Heart left ventricle (tissue), 16 donors: ENCODE data around the gene VWA3B. TPM values are rescaled to one million over a fixed set of nuclear protein-coding genes. Genes with fewer than 3 reads are reported as not detected.

Experiments
- ATAC-seq, 4 donors: fragments of 200-7000 bp; cut with Tn5 transposase; one replicate each; pipeline ENCODE4 v1.9.1; 2020 to 2022; ENCODE audit warnings: moderate library complexity in 4 of 4, mild to moderate bottlenecking in 3 of 4, moderate number of reproducible peaks in 1 of 4
- DNase-seq, 5 donors: peaks; one replicate each; pipeline ENCODE4 v3.0.0-alpha.2; 2020
- H3K27ac ChIP-seq, 12 donors: fragments of 200-600 bp; sonication (generic) in 4 of 12; one replicate each; pipeline versions ENCODE4 v1.5.0 to v1.8.0; 2016 to 2022; ENCODE audit warnings: mild to moderate bottlenecking in 2 of 12
- H3K27me3 ChIP-seq, 9 donors: fragments of 200-600 bp; sonication (generic) in 2 of 9; one replicate each; pipeline versions ENCODE4 v1.5.1 to v1.8.0; 2016 to 2022; ENCODE audit warnings: mild to moderate bottlenecking in 3 of 9
- H3K36me3 ChIP-seq, 9 donors: fragments of 200-600 bp; sonication (generic) in 2 of 9; one replicate each; pipeline versions ENCODE4 v1.5.0 to v1.8.0; 2018 to 2022; ENCODE audit warnings: mild to moderate bottlenecking in 2 of 9
- H3K4me1 ChIP-seq, 12 donors: fragments of 200-600 bp; sonication (generic) in 4 of 12; one replicate each; pipeline versions ENCODE4 v1.5.0 to v1.8.0; 2016 to 2022; ENCODE audit warnings: mild to moderate bottlenecking in 3 of 12
- H3K4me3 ChIP-seq, 12 donors: fragments of 200-600 bp; sonication (generic) in 4 of 12; one replicate each; pipeline versions ENCODE4 v1.5.0 to v1.8.0; 2017 to 2022; ENCODE audit warnings: mild to moderate bottlenecking in 9 of 12, moderate library complexity in 4 of 12
- H3K9me3 ChIP-seq, 12 donors: fragments of 200-600 bp; sonication (generic) in 4 of 12; one replicate each; pipeline versions ENCODE4 v1.5.0 to v1.8.0; 2016 to 2022; ENCODE audit warnings: mild to moderate bottlenecking in 1 of 12
- POLR2A ChIP-seq, 2 donors: fragments of 450-650 bp; IDR thresholded peaks; one replicate each; pipeline ENCODE4 v1.6.1; 2017; ENCODE audit warnings: antibody characterized with exemption in 2 of 2, mild to moderate bottlenecking in 2 of 2, moderate library complexity in 2 of 2
- WGBS, 4 donors: extraction: QIAGEN DNeasy Blood & Tissue Kit in 2 of 4; methylation state at CpG; one replicate each; pipeline versions ENCODE4 v1.1.5 to v1.1.7; 2013 to 2018; 5-methylcytosine and 5-hydroxymethylcytosine counted together
- intact Hi-C, 10 donors: fragments of 100-400 bp; cut with DNase I; formaldehyde crosslinking; loops; one replicate each; pipeline versions ENCODE4 v1.11.1 to v1.14.2; 2022
- polyA plus RNA-seq, 2 donors: library from polyadenylated mRNA; stranded (reverse); fragments of 200-250 nt; gene quantifications; one replicate each; pipeline ENCODE4 v1.2.3, GENCODE V29; 2013
- total RNA-seq, 9 donors: library from RNA; depleted of rRNA in 2 of 9; stranded (reverse); fragments of >200 nt in 2 of 9; fragmentation: NEBNext Ultra II Directional in 3 of 9; extraction: Animal tissue kit (Norgen Biotek cat#: 25700) in 3 of 9; gene quantifications; one replicate each; pipeline versions ENCODE4 v1.1.0 to v1.2.4, GENCODE V29; 2016 to 2023
- TF ChIP-seq, protein P1 (sequence below), 12 donors: fragments of 200-600 bp; sonication (generic) in 4 of 12; IDR thresholded peaks; one replicate each; pipeline versions ENCODE4 v1.5.0 to v1.8.0; 2018 to 2022; ENCODE audit warnings: antibody characterized with exemption in 12 of 12, mild to moderate bottlenecking in 5 of 12
- donor health status: ischemic (EF 13 %, LVEDD 7.1; RV severe dilation, severe dysfunction).
- donor health status: healthy with polysubstance abuse.
- donor health status: DM: no; HTN: yes; CAD: no.
- donor health status: DM: no; HTN: no; CAD: no.
- donor health status: ischemic (EF 25% LVEDD 6.9; RV normal size, moderate dysfunction).
- donor health status: ischemic (EF 25% LVEDD 5.7; RV mildly dilated, moderate dysfunction).
- donor health status: healthy.
- donor health status: DM: yes; HTN: yes; CAD: no.
- donor health status: ischemic (EF 35%, LVEDD 5.7; RV mildly dilated, moderate dysfunction).
- donor health status: nonischemic (EF 11% LVEDD 7.7; RV severe dilation, severe dysfunction).
- donor health status: DM: yes; HTN: yes; CAD: no.
- donor health status: PGD.
- donor health status: ischemic (EF 29% LVEDD 5.4; RV normal size, mild dysfunction).
- donor health status: nonischemic (EF 23%, LVEDD 6.1; RV moderate dilation, normal function).

VWA3B gene
- total and polyA plus RNA-seq, 11 donors, result 0.11 to 0.61 (median 0.24) TPM; not detected in 1

DNA sequence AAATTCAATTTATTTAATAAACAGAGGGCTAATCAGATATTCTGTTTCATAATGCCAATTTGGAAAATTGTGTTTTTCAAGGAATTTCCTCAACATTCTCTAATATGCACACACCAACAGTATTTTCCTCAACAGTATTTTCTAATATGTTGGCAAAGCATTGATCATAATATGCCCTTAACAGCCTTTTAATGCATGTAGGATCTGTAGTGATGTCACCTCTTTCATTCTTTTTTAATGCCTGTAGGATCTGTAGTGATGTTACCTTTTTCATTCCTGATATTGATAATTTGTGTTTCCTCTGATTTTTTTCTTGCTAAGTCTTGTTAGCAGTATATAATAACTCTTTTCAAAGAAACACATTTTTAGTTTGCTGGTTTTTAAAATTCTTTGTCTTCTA, 15.9 kb downstream of the VWA3B start:
- H3K4me3 ChIP-seq, result no peak overlapping the region
- H3K27ac ChIP-seq, result no peak overlapping the region
- DNase-seq, result no peak
- no peaks in the 10 kb centered on the region for H3K36me3 ChIP-seq
- peaks cover 0 to 7% (median 0%) of the 10 kb centered on the region in 12 donors for H3K4me1 ChIP-seq
- H3K27me3 ChIP-seq, result no peaks in the 10 kb centered on the region
- TF ChIP-seq, protein P1, sequence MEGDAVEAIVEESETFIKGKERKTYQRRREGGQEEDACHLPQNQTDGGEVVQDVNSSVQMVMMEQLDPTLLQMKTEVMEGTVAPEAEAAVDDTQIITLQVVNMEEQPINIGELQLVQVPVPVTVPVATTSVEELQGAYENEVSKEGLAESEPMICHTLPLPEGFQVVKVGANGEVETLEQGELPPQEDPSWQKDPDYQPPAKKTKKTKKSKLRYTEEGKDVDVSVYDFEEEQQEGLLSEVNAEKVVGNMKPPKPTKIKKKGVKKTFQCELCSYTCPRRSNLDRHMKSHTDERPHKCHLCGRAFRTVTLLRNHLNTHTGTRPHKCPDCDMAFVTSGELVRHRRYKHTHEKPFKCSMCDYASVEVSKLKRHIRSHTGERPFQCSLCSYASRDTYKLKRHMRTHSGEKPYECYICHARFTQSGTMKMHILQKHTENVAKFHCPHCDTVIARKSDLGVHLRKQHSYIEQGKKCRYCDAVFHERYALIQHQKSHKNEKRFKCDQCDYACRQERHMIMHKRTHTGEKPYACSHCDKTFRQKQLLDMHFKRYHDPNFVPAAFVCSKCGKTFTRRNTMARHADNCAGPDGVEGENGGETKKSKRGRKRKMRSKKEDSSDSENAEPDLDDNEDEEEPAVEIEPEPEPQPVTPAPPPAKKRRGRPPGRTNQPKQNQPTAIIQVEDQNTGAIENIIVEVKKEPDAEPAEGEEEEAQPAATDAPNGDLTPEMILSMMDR (IDR thresholded peaks at IDR 0.05), result no peak
- no peak for TF ChIP-seq POLR2A (IDR thresholded peaks at IDR 0.05)
- no peak for ATAC-seq
- H3K9me3 ChIP-seq, result peaks cover 0 to 49% (median 13%) of the 10 kb centered on the region in 12 donors
- intact Hi-C loops, result no loop called here

DNA sequence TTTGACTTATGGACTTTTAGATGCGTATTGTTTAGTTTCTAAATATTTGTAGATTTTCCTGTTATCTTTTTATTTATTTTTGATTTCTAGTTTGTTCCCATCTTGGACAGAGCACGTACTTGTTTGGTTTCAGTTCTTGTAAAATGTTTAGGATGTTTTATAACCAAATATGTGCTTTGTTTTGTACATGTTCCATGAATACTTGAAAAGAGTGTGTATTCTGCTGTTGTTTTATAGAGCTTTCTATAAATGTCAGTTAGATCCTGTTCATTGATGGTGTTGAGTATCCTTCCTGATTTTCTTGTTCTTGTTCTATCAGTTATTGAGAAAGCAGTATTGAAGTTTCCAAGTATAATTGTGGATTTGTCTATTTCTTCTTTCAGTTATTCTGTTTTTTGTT, 21.1 kb downstream of the VWA3B start:
- Histone ChIP-seq H3K27ac (no peak overlapping the region), H3K9me3 (peaks cover 0 to 27% (median 5%) of the 10 kb centered on the region in 12 donors), H3K4me1 (no peaks in the 10 kb centered on the region), H3K27me3 (no peaks in the 10 kb centered on the region), H3K36me3 (no peaks in the 10 kb centered on the region), H3K4me3 (no peak overlapping the region)
- ATAC-seq, result no peak
- DNase-seq, result no peak
- intact Hi-C loops, result no loop called here
- TF ChIP-seq, protein P1 (IDR thresholded peaks at IDR 0.05), result no peak
- no peak for TF ChIP-seq POLR2A (IDR thresholded peaks at IDR 0.05)
- 79 to 86% (median 84%) methylated on average over 2 of the region's 2 CpGs for WGBS, 4 donors

DNA sequence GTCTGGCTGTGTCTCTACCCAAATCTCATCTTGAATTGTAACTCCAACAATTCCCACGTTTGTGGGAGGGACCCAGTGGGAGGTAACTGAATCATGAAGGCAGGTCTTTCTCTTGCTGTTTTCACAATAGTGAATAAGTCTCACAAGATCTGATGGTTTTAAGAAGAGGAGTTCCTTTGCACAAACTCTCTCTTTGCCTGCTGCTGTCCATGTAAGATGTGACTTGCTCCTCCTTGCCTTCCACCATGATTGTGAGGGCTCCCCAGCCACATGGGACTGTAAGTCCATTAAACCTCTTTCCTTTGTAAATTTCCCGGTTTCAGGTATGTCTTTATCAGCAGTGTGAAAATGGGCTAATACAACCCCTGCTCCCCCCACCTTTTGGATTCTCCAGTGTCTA, 23.8 kb downstream of the VWA3B start:
- no peaks in the 10 kb centered on the region for H3K4me1 ChIP-seq
- ATAC-seq (no peak), DNase-seq (no peak)
- peaks cover 0 to 3% (median 0%) of the 10 kb centered on the region in 9 donors for H3K27me3 ChIP-seq
- H3K36me3 ChIP-seq, result no peaks in the 10 kb centered on the region
- intact Hi-C loops, result no loop called here
- 59 to 74% (median 64%) methylated on average over 2 of the region's 2 CpGs for WGBS, 4 donors
- H3K27ac ChIP-seq, result no peak overlapping the region
- no peak for TF ChIP-seq POLR2A (IDR thresholded peaks at IDR 0.05)
- TF ChIP-seq, protein P1 (IDR thresholded peaks at IDR 0.05), result no peak
- no peak overlapping the region for H3K4me3 ChIP-seq
- H3K9me3 ChIP-seq, result peaks cover 0 to 15% (median 0%) of the 10 kb centered on the region in 12 donors

DNA sequence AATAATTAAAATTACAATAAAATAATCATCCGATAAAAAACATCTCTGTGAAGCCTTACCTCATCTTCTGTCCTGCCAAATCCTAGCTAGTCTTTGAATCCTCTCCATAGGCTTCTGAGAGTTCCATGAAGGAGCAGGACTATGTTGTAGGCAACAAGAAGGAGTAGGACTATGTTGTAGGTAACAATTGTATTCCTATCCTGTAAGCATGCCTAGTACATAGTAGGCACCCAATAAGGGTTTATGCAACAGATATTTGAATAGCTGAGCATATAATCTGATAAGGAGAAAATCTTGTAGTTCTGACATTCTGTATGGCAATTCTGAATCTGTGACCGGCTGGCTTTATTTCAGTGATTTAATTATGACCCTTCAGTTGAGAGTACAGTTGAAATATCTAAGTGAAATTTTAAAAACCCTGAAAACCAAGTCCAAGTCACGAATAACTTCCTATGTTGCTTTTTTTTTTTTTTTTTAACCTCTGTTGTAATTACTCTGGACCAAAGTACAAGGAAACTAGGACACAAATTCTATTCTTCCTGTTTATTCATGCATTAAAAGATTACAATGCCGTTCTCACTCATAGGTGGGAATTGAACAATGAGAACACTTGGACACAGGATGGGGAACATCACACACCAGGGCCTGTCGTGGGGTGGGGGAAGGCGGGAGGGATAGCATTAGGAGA, 27.8 kb downstream of the VWA3B start:
- Histone ChIP-seq H3K9me3 (peaks cover 0 to 15% (median 0%) of the 10 kb centered on the region in 12 donors), H3K4me3 (no peak overlapping the region), H3K36me3 (no peaks in the 10 kb centered on the region), H3K27ac (no peak overlapping the region), H3K27me3 (peaks cover 0 to 3% (median 0%) of the 10 kb centered on the region in 9 donors), H3K4me1 (no peaks in the 10 kb centered on the region)
- TF ChIP-seq POLR2A (IDR thresholded peaks at IDR 0.05), result no peak
- TF ChIP-seq, protein P1 (IDR thresholded peaks at IDR 0.05), result no peak
- DNase-seq (no peak), ATAC-seq (no peak)
- WGBS, 4 donors, result 71 to 81% (median 74%) methylated on average over 6 of the region's 6 CpGs
- intact Hi-C loops, result no loop called here
